Activated CD4-positive, alpha-beta memory T cell treated with anti-CD3 and anti-CD28 coated beads, Interleukin-2, amount 10 ng/mL, durations not matched to agents 7 days and 5 days (primary cell): ENCODE results near the gene DIS3L2. TPM values are rescaled to one million over a fixed set of nuclear protein-coding genes. Genes with fewer than 3 reads are reported as not detected.

Experiments used
- CTCF ChIA-PET: fragments of 350-600 bp; sonication (Branson Sonifier 250); formaldehyde crosslinking; loops from one replicate; lab custom pipeline; 2021; ENCODE audit warnings: antibody characterized with exemption, inconsistent platforms; lab: Charles Lee
- POLR2A ChIA-PET: fragments of 350-600 bp; sonication (Branson Sonifier 250); formaldehyde crosslinking; loops from one replicate; lab custom pipeline; 2021; ENCODE audit warnings: antibody characterized with exemption; lab: Charles Lee
- DNase-seq: peaks from one replicate; pipeline ENCODE4 v3.0.0-alpha.2; 2020
- H3K27ac Mint-ChIP-seq: one replicate; pipeline ENCODE4 v1.8.0; 2021; ENCODE audit warnings: mild to moderate bottlenecking, mixed read lengths
- H3K27me3 Mint-ChIP-seq: one replicate; pipeline ENCODE4 v1.8.0; 2021; ENCODE audit warnings: mixed read lengths
- H3K36me3 Mint-ChIP-seq: one replicate; pipeline ENCODE4 v1.8.0; 2021; ENCODE audit warnings: low read depth, mixed read lengths
- H3K4me1 Mint-ChIP-seq: one replicate; pipeline ENCODE4 v1.8.0; 2021; ENCODE audit warnings: mixed read lengths
- H3K4me3 Mint-ChIP-seq: one replicate; pipeline ENCODE4 v1.8.0; 2021; ENCODE audit warnings: mild to moderate bottlenecking, mixed read lengths
- H3K9me3 Mint-ChIP-seq: one replicate; pipeline ENCODE4 v1.8.0; 2021; ENCODE audit warnings: mixed read lengths
- total RNA-seq, 2 experiments: library from RNA; stranded (reverse); gene quantifications; one replicate each; pipeline ENCODE4 v1.2.3, GENCODE V29; 2021

The DIS3L2 gene
- total RNA-seq, 2 experiments from 2014 or later = 25.8 to 30.6 TPM

DNA sequence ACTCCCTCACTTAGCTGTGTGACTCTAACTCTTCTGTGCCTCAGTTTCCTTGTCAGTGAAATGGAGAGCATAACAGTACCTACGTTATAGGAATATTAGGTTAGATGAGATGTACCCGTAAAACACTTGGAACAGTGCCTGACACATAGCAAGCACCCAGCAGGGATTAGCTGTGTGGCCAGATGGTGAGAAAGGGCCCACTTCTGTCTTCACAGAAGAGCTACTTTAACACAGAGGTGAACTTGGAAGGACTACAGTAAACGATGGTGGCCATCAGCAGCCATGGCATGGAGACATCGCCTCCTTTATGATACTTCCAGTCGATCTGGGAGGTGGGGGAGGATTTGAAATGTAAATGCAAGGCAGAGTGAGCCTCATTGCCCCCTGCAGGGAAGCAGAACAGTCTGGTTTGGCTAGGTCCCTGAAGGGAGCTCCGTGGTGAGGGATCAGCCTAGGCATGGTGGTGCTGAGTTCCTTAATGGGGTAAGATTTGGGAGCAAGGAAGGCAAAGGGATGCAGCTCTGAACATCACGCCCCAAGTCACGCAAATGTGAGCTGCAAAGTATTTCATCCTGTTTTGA, 315.3 kb downstream of the DIS3L2 start:
- Mint-ChIP-seq H3K9me3 (no peaks in the 10 kb centered on the region), H3K4me1 (no peaks in the 10 kb centered on the region), H3K27me3 (no peaks in the 10 kb centered on the region), H3K4me3 (no peak overlapping the region), H3K36me3 (peaks cover 2% of the 10 kb centered on the region), H3K27ac (no peak overlapping the region)
- DNase-seq = no peak
- ChIA-PET POLR2A (no interaction called here), CTCF (no interaction called here)

DNA sequence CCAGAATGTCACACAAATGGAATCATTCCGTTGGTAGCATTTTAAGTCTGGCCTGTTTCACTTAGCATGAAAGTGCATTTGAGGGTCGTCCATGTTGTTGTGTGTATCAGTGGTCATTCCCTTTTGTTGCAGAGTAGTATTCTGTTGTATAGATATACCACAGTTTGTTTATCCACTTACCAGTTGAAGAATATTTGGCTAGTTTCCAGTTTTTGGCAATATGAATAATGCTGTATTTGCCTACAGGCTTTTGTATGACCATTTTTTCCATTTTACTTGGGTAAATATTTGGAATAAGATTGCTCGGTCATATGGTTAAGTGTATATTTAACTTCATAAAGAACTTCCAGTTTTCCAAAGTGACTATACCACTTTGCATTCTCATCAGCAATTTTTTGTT, 317.0 kb downstream of the DIS3L2 start:
- POLR2A ChIA-PET = no interaction called here
- no peak overlapping the region for H3K27ac Mint-ChIP-seq
- H3K36me3 Mint-ChIP-seq = peaks cover 2% of the 10 kb centered on the region
- no peaks in the 10 kb centered on the region for H3K27me3 Mint-ChIP-seq
- H3K9me3 Mint-ChIP-seq = no peaks in the 10 kb centered on the region
- no peaks in the 10 kb centered on the region for H3K4me1 Mint-ChIP-seq
- no peak for DNase-seq
- H3K4me3 Mint-ChIP-seq = no peak overlapping the region
- CTCF ChIA-PET = no interaction called here

DNA sequence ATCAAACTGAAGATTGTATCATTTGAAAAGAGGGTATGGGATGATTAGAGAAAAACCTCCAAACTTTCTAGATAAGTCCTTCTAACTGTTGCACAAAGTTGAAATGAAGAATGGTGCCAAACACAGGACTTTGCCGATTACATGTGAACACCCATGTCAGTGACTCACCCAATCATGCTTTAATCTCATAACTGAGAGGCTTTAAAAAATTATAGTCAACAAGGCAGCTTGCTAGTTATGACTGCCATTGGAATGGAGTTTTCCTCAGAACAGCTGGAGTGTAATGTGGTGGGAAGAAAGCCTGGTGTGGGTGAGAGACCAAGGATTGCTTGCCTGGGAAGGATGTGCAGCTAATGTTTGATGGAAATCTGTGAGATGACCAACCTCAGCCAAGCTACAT, 318.8 kb downstream of the DIS3L2 start:
- Mint-ChIP-seq H3K4me1 (no peaks in the 10 kb centered on the region), H3K27ac (no peak overlapping the region), H3K36me3 (peaks cover 2% of the 10 kb centered on the region), H3K4me3 (no peak overlapping the region), H3K9me3 (no peaks in the 10 kb centered on the region), H3K27me3 (no peaks in the 10 kb centered on the region)
- POLR2A ChIA-PET = no interaction called here
- CTCF ChIA-PET = interaction anchor here (1.0 to 1.2 kb wide), 2 partner anchors 9 to 380 kb away, joined by 3 read pairs; no protein-coding TSS in a partner anchor
- DNase-seq = no peak

- POLR2A ChIA-PET = no interaction called here
- H3K27ac Mint-ChIP-seq = no peak overlapping the region
Measured at GRCh38 chr2:232281858-232282507, 320.5 kb downstream of the DIS3L2 start.

DNA sequence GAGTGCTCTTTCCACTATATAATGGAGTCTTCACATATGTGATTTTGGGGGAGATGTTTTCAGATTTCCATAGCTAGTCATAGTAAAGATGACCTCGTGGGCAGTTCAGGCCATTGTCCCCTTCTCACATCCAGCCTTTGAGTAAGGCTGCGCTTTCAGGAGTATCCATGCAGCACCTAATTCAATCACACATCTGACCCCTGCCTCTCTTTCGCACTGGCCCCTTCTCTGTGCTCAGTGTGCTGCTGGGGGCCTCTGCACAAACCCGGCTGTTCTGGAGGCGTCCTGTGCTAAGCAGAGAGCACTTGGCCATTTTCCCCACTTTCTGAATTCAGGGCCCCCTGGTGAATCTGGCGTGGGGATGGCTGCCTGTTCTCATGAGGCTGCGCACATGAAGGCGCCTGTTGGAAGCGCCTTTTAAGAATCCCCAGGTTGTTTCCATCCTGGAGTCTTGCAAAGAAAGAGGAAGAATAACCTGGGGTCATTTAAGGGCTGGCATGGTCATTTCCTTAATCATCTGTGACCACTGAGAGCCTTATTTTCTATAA, 321.1 kb downstream of the DIS3L2 start:
- CTCF ChIA-PET = interaction anchor here (1.1 to 1.4 kb wide), 3 partner anchors 10 to 15 kb away, joined by 3 to 6 read pairs (median 4); no protein-coding TSS in a partner anchor
- H3K4me1 Mint-ChIP-seq = no peaks in the 10 kb centered on the region
- peaks cover 2% of the 10 kb centered on the region for H3K36me3 Mint-ChIP-seq
- DNase-seq = no peak
- POLR2A ChIA-PET = no interaction called here
- no peaks in the 10 kb centered on the region for H3K27me3 Mint-ChIP-seq
- no peaks in the 10 kb centered on the region for H3K9me3 Mint-ChIP-seq
- H3K27ac Mint-ChIP-seq = no peak overlapping the region
- H3K4me3 Mint-ChIP-seq = no peak overlapping the region

More at GRCh38 chr2:232281858-232282507, 320.5 kb downstream of the DIS3L2 start:
- H3K4me1 Mint-ChIP-seq = no peaks in the 10 kb centered on the region
- H3K36me3 Mint-ChIP-seq = peaks cover 2% of the 10 kb centered on the region
- CTCF ChIA-PET = interaction anchor here (1.1 kb wide), 1 partner anchor 11 kb away, joined by 4 read pairs; no protein-coding TSS in a partner anchor
- H3K27me3 Mint-ChIP-seq = no peaks in the 10 kb centered on the region
- no peaks in the 10 kb centered on the region for H3K9me3 Mint-ChIP-seq
- no peak for DNase-seq
- no peak overlapping the region for H3K4me3 Mint-ChIP-seq

- no peak overlapping the region for H3K27ac Mint-ChIP-seq
- no peak overlapping the region for H3K4me3 Mint-ChIP-seq
- no peaks in the 10 kb centered on the region for H3K27me3 Mint-ChIP-seq
- DNase-seq = no peak
- H3K36me3 Mint-ChIP-seq = no peaks in the 10 kb centered on the region
- POLR2A ChIA-PET = no interaction called here
- no peaks in the 10 kb centered on the region for H3K4me1 Mint-ChIP-seq
- no peaks in the 10 kb centered on the region for H3K9me3 Mint-ChIP-seq
- CTCF ChIA-PET = interaction anchor here (0.6 to 0.7 kb wide), 2 partner anchors 145 to 198 kb away, joined by 3 read pairs; no protein-coding TSS in a partner anchor
Measured at GRCh38 chr2:232286001-232286868, 324.7 kb downstream of the DIS3L2 start.

- Mint-ChIP-seq H3K36me3 (no peaks in the 10 kb centered on the region), H3K27ac (no peak overlapping the region), H3K27me3 (no peaks in the 10 kb centered on the region), H3K4me3 (no peak overlapping the region), H3K4me1 (no peaks in the 10 kb centered on the region), H3K9me3 (no peaks in the 10 kb centered on the region)
- ChIA-PET POLR2A (no interaction called here), CTCF (interaction anchor here (0.6 to 0.7 kb wide), 2 partner anchors 199 to 313 kb away, joined by 3 to 4 read pairs; no protein-coding TSS in a partner anchor)
- DNase-seq = no peak
Measured at GRCh38 chr2:232287316-232287715, 325.8 kb downstream of the DIS3L2 start.

DNA sequence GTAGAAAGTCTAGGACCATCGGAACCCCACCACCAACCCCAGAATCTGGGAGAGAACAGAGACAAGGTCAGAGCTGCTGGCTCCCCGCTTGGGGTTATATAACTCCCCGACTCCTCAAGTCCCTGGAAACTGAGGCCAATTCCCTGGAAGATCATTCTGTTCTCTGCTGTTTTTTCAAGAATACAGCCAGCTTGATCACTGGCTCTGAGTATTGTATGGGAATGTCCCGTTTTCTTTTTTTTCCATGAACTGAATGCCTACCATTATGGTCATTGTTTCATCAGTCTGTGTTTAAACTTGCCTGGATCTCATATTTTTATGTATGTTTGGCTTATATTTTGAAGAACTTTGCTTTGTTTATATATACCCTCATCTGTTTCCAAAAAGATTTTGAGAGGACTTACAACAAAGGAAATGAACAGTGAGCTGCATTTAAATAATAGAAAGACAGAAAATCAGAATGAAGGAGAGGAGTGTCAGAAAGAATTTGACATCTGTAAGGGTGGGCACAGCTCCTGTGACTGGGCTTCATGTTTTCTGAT, 327.0 kb downstream of the DIS3L2 start:
- Mint-ChIP-seq H3K4me3 (no peak overlapping the region), H3K36me3 (no peaks in the 10 kb centered on the region), H3K9me3 (no peaks in the 10 kb centered on the region), H3K27ac (no peak overlapping the region), H3K27me3 (no peaks in the 10 kb centered on the region), H3K4me1 (peaks cover 3% of the 10 kb centered on the region)
- CTCF ChIA-PET = interaction anchor here (4.0 kb wide), 1 partner anchor 363 kb away, joined by 16 read pairs; the partner anchor contains the start of gene NPPC
- DNase-seq = no peak
- POLR2A ChIA-PET = no interaction called here

- CTCF ChIA-PET = interaction anchor here (1.2 to 4.0 kb wide), 5 partner anchors 8 to 370 kb away, joined by 3 to 16 read pairs (median 4); partner anchors contain the start of gene NPPC
- POLR2A ChIA-PET = no interaction called here
- Mint-ChIP-seq H3K27ac (no peak overlapping the region), H3K36me3 (no peaks in the 10 kb centered on the region), H3K27me3 (no peaks in the 10 kb centered on the region), H3K4me3 (no peak overlapping the region), H3K9me3 (no peaks in the 10 kb centered on the region), H3K4me1 (peaks cover 3% of the 10 kb centered on the region)
- no peak for DNase-seq
Measured at GRCh38 chr2:232290668-232291067, 329.2 kb downstream of the DIS3L2 start.

DNA sequence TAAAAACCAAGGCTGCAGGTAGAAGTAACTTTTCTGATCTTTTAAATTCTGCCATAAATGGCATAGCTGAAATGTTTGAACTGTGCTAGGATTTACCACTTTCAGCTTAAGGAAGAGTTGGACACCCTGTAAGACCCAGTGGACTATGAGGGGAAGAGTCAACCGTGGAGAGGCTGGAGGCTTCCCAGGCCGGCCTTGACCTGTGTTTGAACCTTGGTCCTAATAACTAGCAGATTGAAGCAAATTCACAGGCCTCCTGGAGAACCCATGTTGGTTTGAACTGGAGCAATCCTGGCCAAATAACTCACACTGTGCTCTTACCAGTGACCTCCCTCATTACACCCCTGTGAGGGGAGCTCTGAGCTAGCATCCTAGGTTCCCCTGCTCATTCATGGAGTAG, 329.8 kb downstream of the DIS3L2 start:
- Mint-ChIP-seq H3K27ac (no peak overlapping the region), H3K4me1 (peaks cover 3% of the 10 kb centered on the region), H3K36me3 (no peaks in the 10 kb centered on the region), H3K4me3 (no peak overlapping the region), H3K27me3 (no peaks in the 10 kb centered on the region), H3K9me3 (no peaks in the 10 kb centered on the region)
- no peak for DNase-seq
- POLR2A ChIA-PET = no interaction called here
- CTCF ChIA-PET = interaction anchor here (1.2 to 4.0 kb wide), 6 partner anchors 15 to 371 kb away, joined by 3 to 30 read pairs (median 16); partner anchors contain the start of gene NPPC

DNA sequence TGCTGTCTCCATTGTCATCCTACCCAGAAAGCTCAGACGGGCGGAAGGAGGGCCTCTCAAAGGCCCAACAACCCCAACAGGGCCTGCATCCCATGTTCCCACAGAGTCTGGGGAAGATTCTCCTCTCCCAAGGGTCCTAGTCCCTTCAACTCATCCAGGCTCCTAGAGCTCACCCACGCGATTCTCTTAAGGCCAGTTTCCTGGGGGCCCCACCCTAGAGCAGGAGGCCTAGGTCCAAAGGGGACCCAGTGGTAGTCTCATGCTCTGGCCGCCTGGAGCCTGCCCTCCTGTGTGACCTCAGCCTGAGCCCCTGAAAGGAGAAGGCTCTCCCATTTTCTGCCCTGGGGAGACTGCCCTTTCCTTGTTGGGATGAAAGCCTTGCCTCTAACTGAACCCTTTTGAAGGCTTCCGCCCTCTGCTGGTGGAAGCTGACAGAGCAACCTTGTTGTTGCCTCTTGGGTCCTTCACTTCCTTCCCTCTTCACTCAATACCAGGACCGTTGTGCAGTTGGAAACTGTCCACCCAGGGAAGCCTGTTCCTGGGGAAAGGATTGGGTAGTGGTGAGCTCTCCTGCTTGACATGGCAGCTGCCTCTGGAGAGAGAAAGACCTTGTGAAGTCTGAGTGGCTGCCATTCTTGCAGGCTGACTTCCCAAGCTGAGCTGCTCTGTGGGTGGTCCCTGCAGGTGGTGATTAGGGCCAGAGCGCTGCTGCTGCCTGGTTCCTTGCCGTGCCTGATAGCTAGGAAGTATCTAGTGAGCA, 331.1 kb downstream of the DIS3L2 start:
- DNase-seq = peak; percentile 76
- CTCF ChIA-PET = interaction anchor here (0.7 to 4.0 kb wide), 20 partner anchors 9 to 391 kb away, joined by 3 to 30 read pairs (median 6); partner anchors contain the start of gene NPPC
- H3K27me3 Mint-ChIP-seq = no peaks in the 10 kb centered on the region
- no peak overlapping the region for H3K4me3 Mint-ChIP-seq
- H3K36me3 Mint-ChIP-seq = no peaks in the 10 kb centered on the region
- peaks cover 3% of the 10 kb centered on the region for H3K4me1 Mint-ChIP-seq
- POLR2A ChIA-PET = interaction anchor here (0.5 kb wide), 1 partner anchor 33 kb away, joined by 3 read pairs; no protein-coding TSS in a partner anchor
- no peaks in the 10 kb centered on the region for H3K9me3 Mint-ChIP-seq
- H3K27ac Mint-ChIP-seq = no peak overlapping the region
